ENCODE results near the gene KDELR3. TPM values are rescaled to one million over a fixed set of nuclear protein-coding genes. Genes with fewer than 3 reads are reported as not detected.

KDELR3 gene
- total RNA-seq, 2 experiments from 2014 or later, result 0.57 to 0.77 TPM

GRCh38 chr22:38523479-38523878 is 55.6 kb downstream of the KDELR3 start:
- H3K4me3 Mint-ChIP-seq, result no peak overlapping the region
- no peak for DNase-seq
- CTCF ChIA-PET, result interaction anchor here (0.7 to 1.6 kb wide), 4 partner anchors 8 to 112 kb away, joined by 3 to 4 read pairs (median 4); no protein-coding TSS in a partner anchor
- H3K27ac Mint-ChIP-seq, result no peak overlapping the region
- intact Hi-C loops (cut with micrococcal nuclease), result no loop called here
- no peaks in the 10 kb centered on the region for H3K36me3 Mint-ChIP-seq (ENCODE audit: low read depth)
- H3K27me3 Mint-ChIP-seq (ENCODE audit: low read depth), result peaks cover 2% of the 10 kb centered on the region
- H3K9me3 Mint-ChIP-seq, result no peaks in the 10 kb centered on the region
- no peaks in the 10 kb centered on the region for H3K4me1 Mint-ChIP-seq (ENCODE audit: low read depth)

- no peak for DNase-seq
- Mint-ChIP-seq H3K4me1 (ENCODE audit: low read depth) (no peaks in the 10 kb centered on the region), H3K27me3 (ENCODE audit: low read depth) (peaks cover 2% of the 10 kb centered on the region), H3K4me3 (no peak overlapping the region), H3K27ac (no peak overlapping the region), H3K9me3 (no peaks in the 10 kb centered on the region), H3K36me3 (ENCODE audit: low read depth) (no peaks in the 10 kb centered on the region)
- CTCF ChIA-PET, result interaction anchor here (1.6 kb wide), 1 partner anchor 9 kb away, joined by 4 read pairs; no protein-coding TSS in a partner anchor
- intact Hi-C loops (cut with micrococcal nuclease), result no loop called here
Observed at GRCh38 chr22:38524429-38524828, 56.5 kb downstream of the KDELR3 start.

- peak overlapping the region; percentile 55 for H3K4me3 Mint-ChIP-seq
- DNase-seq, result no peak
- H3K4me1 Mint-ChIP-seq (ENCODE audit: low read depth), result peaks cover 18% of the 10 kb centered on the region
- H3K27me3 Mint-ChIP-seq (ENCODE audit: low read depth), result no peaks in the 10 kb centered on the region
- CTCF ChIA-PET, result interaction anchor here (0.5 to 1.4 kb wide), 4 partner anchors 9 to 479 kb away, joined by 3 to 4 read pairs (median 4); no protein-coding TSS in a partner anchor
- peak overlapping the region; percentile 93 for H3K27ac Mint-ChIP-seq
- intact Hi-C loops (cut with micrococcal nuclease), result loop anchor here (1.0 kb wide), 1 partner anchor 39 kb away; the partner anchor contains the start of gene DMC1
- no peaks in the 10 kb centered on the region for H3K36me3 Mint-ChIP-seq (ENCODE audit: low read depth)
- H3K9me3 Mint-ChIP-seq, result no peaks in the 10 kb centered on the region
Observed at GRCh38 chr22:38531251-38531938, 63.5 kb downstream of the KDELR3 start.

Other genes starting within 250 kb of the KDELR3 start
- gene TMEM184B, start 195.1 kb upstream of the KDELR3 start, total RNA-seq, result 10 to 100 TPM; 15.0 to 15.3 TPM
- 100 to 1,000 TPM; 105 to 108 TPM for gene CSNK1E, start 150.7 kb upstream of the KDELR3 start, total RNA-seq
- gene KCNJ4, start 12.9 kb upstream of the KDELR3 start, total RNA-seq, result not detected
- gene DDX17, start 38.2 kb downstream of the KDELR3 start, total RNA-seq, result 100 to 1,000 TPM; 319 to 341 TPM
- 10 to 100 TPM; 13.0 to 16.3 TPM for gene DMC1, start 102.1 kb downstream of the KDELR3 start, total RNA-seq
- under 1 TPM; 0.35 to 0.36 TPM for gene FAM227A, start 188.3 kb downstream of the KDELR3 start, total RNA-seq
- 1 to 10 TPM; 8.8 to 9.4 TPM for gene CBY1, start 188.5 kb downstream of the KDELR3 start, total RNA-seq
- gene TOMM22, start 213.9 kb downstream of the KDELR3 start, total RNA-seq, result 100 to 1,000 TPM; 151 to 154 TPM
- gene JOSD1, start 232.8 kb downstream of the KDELR3 start, total RNA-seq, result 10 to 100 TPM; 48.9 to 54.3 TPM
- gene GTPBP1, start 237.8 kb downstream of the KDELR3 start, total RNA-seq, result 100 to 1,000 TPM in 1 of 2 experiments, 10 to 100 TPM in 1; 98.9 to 107 TPM

All from activated naive CD4-positive, alpha-beta T cell treated with anti-CD3 and anti-CD28 coated beads for 36 hours (primary cell).